ENCODE results near the gene BEND4.

BEND4 gene

GRCh38 chr4:42066402-42066801 lies 86.1 kb downstream of the BEND4 start:
- no peak for TF ChIP-seq Cebpa-rat (IDR thresholded peaks at IDR 0.05)
- Histone ChIP-seq H3K36me3 (peaks cover 34% of the 10 kb centered on the region), H3K27ac (no peak overlapping the region), H3K27me3 (no peaks in the 10 kb centered on the region), H3K9ac (no peak overlapping the region), H3K4me3 (no peak overlapping the region), H4K20me1 (no peaks in the 10 kb centered on the region), H3K4me1 (no peaks in the 10 kb centered on the region), H3K9me3 (no peaks in the 10 kb centered on the region), H3K4me2 (no peak overlapping the region)

Measured in BLaER1 (cell line).